Gastroesophageal sphincter (tissue), 3 donors: Measurements from ENCODE around the gene ELAC2.

Experiments used
- CTCF ChIP-seq, 4 experiments: fragments of 200-600 bp in 2 of 4; fragments of 450-650 bp in 2 of 4; sonication (generic) in 1 of 4; IDR thresholded peaks; one replicate each; pipeline ENCODE4 v1.5.1; 2017 to 2019; ENCODE audit warnings: antibody characterized with exemption in 4 of 4, mild to moderate bottlenecking in 2 of 4, moderate library complexity in 2 of 4
- EP300 ChIP-seq: sonication (generic); formaldehyde crosslinking; IDR thresholded peaks from one replicate; pipeline ENCODE4 v1.6.1; 2017; ENCODE audit warnings: antibody characterized with exemption, mild to moderate bottlenecking
- POLR2A ChIP-seq, 2 donors: fragments of 450-650 bp; IDR thresholded peaks; one replicate each; pipeline ENCODE4 v1.6.1; 2017; ENCODE audit warnings: antibody characterized with exemption in 2 of 2, mild to moderate bottlenecking in 2 of 2, moderate library complexity in 1 of 2
- POLR2AphosphoS5 ChIP-seq: sonication (generic); formaldehyde crosslinking; IDR thresholded peaks from one replicate; pipeline ENCODE4 v1.6.1; 2017; ENCODE audit warnings: antibody characterized with exemption

GRCh38 chr17:13003454-13003851 is 14.4 kb downstream of the ELAC2 start:
- TF ChIP-seq CTCF (IDR thresholded peaks at IDR 0.05): peak in 1 of 4 experiments; percentile 4
- no peak for TF ChIP-seq POLR2A (IDR thresholded peaks at IDR 0.05)
- TF ChIP-seq EP300: no peak
- TF ChIP-seq POLR2AphosphoS5: no peak
